Fibroblast of skin of right biceps (primary cell): Measurements from ENCODE around the gene WNK2.

Source experiments
- DNase-seq: peaks from one replicate; pipeline ENCODE4 v3.0.0-alpha.2; 2013

WNK2 gene

GRCh38 chr9:93164085-93164484 lies 19.9 kb upstream of the WNK2 start:
- no peak for DNase-seq

GRCh38 chr9:93166699-93167098 lies 17.2 kb upstream of the WNK2 start:
- no peak for DNase-seq

DNA sequence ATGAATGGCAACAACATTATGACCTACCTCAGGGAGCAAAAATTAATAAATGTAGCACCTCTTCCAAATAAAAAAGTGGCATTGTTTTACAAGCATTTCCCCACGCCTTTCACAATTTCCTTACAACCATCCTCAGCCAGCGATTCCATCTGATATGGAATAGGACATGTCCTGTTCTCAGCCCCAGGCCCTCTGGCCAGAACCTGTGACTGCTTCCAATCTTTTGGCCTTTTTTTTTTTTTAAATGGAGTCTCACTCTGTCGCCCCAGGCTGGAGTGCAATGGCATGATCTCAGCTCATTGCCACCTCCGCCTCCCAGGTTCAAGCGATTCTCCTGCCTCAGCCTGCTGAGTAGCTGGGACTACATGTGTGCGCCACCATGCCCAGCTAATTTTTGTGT lies 16.8 kb upstream of the WNK2 start:
- no peak for DNase-seq

DNA sequence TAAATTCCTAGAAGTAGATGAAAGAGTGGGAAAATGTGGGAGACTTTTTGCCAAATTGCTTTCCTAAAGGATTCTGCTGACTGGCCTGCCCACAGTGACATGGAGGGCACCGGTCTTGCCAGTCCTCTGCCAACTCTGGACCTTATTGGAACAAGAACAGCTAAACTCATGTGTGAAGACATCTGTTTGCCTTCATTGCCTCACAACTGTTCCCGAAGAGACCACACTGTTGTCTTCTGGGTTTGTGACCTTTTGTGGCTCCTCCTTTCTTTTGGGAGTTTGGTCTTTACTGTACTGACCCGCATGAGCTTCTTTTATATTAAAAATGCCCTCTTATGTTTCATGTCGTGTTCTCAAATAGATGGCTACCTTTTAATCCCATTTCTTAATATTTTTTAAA lies 16.1 kb upstream of the WNK2 start:
- no peak for DNase-seq

- no peak for DNase-seq
Measured at GRCh38 chr9:93168581-93168980, 15.4 kb upstream of the WNK2 start.

GRCh38 chr9:93169444-93169843 lies 14.5 kb upstream of the WNK2 start:
- DNase-seq: no peak

DNA sequence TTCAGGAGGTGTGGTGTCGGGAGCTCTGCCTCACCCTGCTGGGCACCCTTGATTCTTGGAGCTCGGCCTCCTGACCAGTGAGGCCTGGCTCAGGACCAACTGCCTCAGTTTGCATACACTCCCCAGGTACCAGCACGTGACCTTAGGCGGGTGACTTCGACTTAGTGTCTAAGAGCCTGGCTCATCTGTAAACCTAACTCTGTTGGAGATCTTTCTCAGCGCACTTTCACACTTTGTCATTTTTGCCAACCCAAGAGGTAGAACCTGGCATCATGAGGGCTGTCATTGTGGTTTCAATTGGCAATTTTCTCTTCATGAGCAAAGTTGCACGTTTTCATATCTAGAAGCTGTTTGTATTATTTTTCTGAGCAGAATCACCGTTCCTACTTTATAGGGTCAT lies 13.4 kb upstream of the WNK2 start:
- DNase-seq: no peak

GRCh38 chr9:93171261-93171990 lies 12.5 kb upstream of the WNK2 start:
- DNase-seq: no peak

GRCh38 chr9:93172666-93173364 lies 11.1 kb upstream of the WNK2 start:
- DNase-seq: no peak

DNA sequence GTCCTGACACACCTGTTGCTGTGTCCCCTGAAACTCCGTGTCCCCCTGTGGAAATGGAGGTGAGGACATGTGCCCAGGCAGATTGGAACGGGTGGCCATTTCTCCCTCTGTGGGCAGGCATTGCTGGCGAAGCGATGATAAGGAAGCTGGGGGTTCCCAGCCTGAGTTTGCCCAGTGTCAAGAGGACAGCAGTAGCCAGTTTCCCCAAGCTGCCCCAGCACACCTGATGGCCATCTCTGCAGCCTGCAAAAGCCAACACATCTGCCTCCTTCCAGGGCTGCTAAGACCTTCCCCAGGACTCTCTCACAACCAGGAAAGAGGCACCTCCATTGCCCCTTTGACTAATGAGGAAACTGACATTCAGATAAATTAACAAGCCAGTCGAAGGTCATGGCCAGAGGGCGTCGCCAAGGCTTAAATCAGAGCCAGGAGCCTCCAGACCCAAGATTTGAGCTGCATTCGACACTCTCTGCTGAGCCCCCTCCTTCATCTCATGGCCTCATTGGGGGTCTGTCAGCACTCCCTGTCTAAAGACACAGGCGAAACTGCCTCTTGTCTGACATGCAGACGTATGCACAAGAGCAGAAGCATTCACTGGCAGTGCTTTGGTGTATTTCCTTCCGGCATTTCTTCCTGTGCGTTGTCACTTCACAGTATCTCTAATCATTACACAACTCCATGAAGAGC lies 10.4 kb upstream of the WNK2 start:
- DNase-seq: no peak

- DNase-seq: no peak
Measured at GRCh38 chr9:93174976-93175375, 9.0 kb upstream of the WNK2 start.

DNA sequence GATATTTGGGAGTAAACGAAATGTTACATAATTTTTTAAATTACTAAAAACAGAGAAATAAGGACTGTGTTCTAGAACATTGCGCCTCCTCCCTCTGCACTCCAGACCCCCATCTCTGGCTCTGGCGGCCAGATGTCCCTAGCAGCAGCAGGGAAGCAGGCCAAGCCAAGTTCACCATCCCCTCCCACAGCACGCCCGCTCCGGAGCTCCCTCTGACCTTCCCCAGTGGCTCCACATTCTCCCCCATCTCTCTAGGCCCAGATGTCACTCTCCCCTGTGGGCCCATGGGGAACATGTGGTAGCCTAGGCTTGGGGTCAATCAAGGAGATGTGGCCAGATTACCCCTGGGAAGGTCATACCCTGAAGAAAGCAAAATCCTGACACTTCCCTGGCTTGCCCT lies 6.3 kb upstream of the WNK2 start:
- DNase-seq: no peak

DNA sequence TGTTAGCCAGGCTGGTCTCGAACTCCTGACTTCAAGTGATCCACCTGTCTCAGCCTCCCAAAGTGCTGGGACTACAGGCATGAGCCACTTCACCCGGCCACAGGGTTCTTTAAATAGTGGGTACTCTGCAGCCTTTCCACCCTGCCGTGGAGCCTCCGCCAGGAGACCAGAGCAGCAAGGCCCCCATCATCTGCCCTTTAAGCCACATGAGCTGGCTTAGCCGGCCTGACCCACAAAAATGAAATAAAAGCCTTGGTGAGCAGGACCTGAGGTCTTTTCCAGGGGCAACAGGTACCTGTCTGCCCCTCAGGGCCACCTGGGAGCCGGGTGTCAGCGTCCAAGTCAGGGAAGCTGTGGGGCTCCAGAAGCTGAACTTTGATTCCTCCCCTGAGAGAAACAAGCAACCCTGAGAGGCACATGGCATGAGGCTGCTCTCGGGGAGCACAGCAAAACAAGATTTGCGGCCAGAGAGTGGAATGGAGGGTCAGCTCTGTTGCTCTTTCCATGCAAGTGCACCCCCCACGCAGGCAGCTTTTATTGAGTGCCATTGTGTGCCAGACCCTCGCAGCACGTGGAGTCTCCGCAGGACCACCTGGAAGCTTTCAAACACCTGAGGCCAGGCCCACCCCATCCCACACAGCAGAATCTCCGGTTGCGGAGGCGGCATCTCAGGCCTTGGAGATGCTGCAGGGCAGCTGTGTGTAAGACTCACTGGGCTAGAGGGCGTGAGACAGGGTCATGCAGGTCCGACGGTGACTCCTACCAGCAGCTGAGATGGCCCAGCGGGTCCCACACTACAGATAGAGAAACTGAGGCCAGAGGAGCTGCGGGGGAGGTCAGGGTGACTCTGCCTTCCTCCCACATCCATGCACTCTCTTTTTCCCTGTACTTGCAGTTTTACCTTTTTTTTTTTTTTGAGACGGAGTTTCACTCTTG lies 4.8 kb upstream of the WNK2 start:
- no peak for DNase-seq

GRCh38 chr9:93180938-93181337 lies 3.0 kb upstream of the WNK2 start:
- no peak for DNase-seq

GRCh38 chr9:93181672-93182435 lies 2.1 kb upstream of the WNK2 start:
- no peak for DNase-seq

DNA sequence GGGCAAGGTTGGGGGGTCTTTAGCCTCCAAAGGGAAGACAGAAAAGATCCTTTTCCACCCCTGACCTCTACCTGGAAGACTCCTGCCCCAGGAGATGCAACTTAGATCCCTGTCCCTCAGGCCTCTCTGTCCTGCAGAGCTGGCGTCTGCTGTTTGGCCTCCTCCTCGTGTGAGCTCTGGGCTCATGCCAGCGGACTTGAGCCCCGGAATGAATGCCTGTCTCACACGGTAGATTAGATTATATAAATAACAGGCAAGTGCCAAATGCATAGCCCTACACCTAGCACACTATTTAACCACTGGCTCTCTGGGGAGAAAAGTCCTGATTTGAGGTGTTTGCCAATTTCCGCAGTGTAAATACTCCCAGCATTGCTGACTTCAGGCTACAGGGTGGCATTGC lies 1.4 kb upstream of the WNK2 start:
- DNase-seq: no peak

DNA sequence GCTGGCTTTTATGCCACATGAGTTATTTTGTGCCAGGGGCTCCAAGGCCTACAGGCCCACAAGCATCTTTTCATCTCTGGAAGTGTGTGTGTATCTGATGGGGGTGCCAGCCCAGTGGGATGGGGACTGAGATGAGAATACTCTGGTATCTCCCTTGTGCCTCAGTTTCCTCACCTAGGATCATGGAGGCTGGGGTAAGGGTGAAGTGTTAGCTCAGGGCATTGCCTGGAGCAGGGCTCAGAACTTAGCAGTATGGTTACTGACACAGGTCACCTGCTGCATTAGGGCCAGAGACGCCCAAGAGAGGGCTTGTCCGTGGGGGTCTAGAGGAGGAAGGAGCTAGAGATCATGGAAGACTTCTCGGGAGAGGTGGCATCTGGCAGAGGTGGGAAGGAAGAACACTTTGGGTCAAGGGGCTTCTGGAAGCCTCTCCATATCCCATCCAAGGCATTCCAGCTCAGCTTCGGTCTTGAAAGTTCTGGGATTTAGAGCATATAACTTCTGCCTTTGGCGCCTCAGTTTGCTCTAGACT lies 742 bp upstream of the WNK2 start:
- no peak for DNase-seq

DNA sequence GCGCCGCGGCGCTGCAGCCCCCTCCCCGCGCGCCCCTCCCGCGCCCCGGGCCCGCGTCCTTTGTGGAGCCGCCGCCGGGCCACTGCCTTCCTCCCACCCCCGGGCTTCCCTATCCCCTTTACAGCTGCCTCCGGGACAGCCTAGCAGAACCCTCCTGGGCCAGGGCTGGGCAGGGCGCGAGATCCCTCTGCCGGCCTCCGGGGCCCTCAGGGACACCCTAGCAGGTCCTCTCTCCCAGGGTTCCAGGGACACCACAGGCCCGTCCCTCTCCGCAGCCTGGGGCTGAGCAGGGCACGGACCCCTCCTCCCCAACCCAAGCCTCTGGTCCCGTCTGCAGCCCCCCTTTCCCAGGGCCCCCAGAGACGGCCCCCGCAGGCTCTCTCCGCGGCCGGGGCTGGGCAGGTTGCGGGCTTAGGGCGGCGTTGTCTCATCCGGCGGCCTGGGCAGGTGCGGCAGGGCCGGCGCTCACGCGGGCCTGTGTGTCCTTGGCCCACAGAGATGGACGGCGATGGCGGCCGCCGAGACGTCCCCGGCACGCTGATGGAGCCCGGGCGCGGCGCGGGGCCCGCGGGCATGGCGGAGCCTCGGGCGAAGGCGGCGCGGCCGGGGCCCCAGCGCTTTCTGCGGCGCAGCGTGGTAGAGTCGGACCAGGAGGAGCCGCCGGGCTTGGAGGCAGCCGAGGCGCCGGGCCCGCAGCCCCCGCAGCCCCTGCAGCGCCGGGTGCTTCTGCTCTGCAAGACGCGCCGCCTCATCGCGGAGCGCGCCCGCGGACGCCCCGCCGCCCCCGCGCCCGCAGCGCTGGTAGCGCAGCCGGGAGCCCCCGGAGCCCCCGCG lies 710 bp downstream of the WNK2 start:
- no peak for DNase-seq

DNA sequence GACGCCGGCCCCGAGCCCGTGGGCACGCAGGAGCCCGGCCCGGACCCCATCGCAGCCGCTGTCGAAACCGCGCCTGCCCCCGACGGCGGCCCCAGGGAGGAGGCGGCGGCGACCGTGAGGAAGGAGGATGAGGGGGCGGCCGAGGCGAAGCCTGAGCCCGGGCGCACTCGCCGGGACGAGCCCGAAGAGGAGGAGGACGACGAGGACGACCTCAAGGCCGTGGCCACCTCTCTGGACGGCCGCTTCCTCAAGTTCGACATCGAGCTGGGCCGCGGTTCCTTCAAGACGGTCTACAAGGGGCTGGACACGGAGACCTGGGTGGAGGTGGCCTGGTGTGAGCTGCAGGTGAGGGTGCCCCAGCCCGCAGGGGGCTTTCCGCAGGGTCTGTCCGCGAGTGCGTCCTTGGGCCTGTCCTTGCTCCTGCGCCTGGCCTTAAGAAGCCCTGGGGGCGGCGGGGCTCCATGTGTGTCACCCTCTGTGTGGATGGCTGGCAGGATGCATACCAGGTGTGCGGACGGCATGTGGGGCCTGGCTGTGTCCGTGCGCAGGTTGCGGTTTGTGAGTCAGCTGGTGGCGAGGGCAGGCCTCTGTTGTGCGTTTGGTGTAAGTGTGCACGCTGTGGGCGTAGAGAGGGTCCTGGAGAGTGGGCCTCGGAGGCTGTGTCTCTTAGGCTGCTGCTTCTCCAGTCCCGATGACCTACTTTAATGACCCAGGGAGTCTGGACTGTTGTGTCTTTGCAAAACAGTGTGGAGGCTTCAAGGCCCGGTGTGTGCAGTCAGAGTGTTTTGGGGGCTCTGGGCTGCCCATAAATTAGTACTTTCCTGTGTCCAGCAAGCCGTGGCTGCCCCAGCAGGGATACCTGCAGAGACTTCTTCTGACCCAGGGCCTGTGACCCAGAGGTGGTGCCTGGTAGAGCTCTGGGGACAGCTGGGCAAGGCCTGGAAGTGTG lies 1.6 kb downstream of the WNK2 start:
- no peak for DNase-seq
